ENCODE measurements around the gene TPST2.
A peak's percentile ranks its signal among the peaks of the same experiment; 100 is the strongest.
"Not testable (repeated sequence)": the region's sequence is repeated elsewhere in the genome, so short reads cannot be mapped to it uniquely, and the experiment has no call there.

The TPST2 gene

GRCh38 chr22:26540119-26540518 is 49.8 kb downstream of the TPST2 start:
- peaks cover 63 to 84% (median 72%) of the 10 kb centered on the region in 10 experiments for H3K4me1 ChIP-seq
- H3K9ac ChIP-seq: peak overlapping the region in 3 of 11 experiments; percentile 7 to 23 (median 16); a peak in 3 of 22 replicates
- H3K4me3 ChIP-seq: no peak overlapping the region
- no peak for TF ChIP-seq Cebpa-rat (IDR thresholded peaks at IDR 0.05)
- peak overlapping the region in 9 of 11 experiments; percentile 18 to 80 (median 71); a peak in 16 of 22 replicates for H3K4me2 ChIP-seq
- H4K20me1 ChIP-seq: peaks cover 0 to 26% (median 0%) of the 10 kb centered on the region in 11 experiments; a peak in 4 of 22 replicates
- no peaks in the 10 kb centered on the region for H3K27me3 ChIP-seq
- H3K36me3 ChIP-seq: peaks cover 52 to 71% (median 62%) of the 10 kb centered on the region in 11 experiments
- H3K27ac ChIP-seq: peak overlapping the region in 7 of 11 experiments; percentile 11 to 78 (median 21); a peak in 9 of 22 replicates
- H3K9me3 ChIP-seq (replicated peaks in 1 of 11): no peaks in the 10 kb centered on the region

GRCh38 chr22:26536762-26537134 is 53.2 kb downstream of the TPST2 start:
- Histone ChIP-seq H3K4me1 (peaks cover 40 to 70% (median 51%) of the 10 kb centered on the region in 10 experiments), H3K9me3 (replicated peaks in 1 of 11) (no peaks in the 10 kb centered on the region), H3K27me3 (no peaks in the 10 kb centered on the region), H3K4me2 (peak overlapping the region in 9 of 11 experiments; percentile 61 to 89 (median 76); a peak in 13 of 22 replicates), H3K36me3 (peaks cover 69 to 91% (median 78%) of the 10 kb centered on the region in 11 experiments), H3K9ac (no peak overlapping the region), H4K20me1 (peaks cover 0 to 18% (median 0%) of the 10 kb centered on the region in 11 experiments; a peak in 2 of 22 replicates), H3K4me3 (no peak overlapping the region), H3K27ac (peak overlapping the region in 5 of 11 experiments; percentile 1 to 80 (median 74); a peak in 5 of 22 replicates)
- no peak for TF ChIP-seq Cebpa-rat (IDR thresholded peaks at IDR 0.05)

- H3K4me3 ChIP-seq: no peak overlapping the region
- TF ChIP-seq Cebpa-rat (IDR thresholded peaks at IDR 0.05): no peak
- H3K27ac ChIP-seq: peak overlapping the region in 9 of 11 experiments; percentile 28 to 81 (median 74); a peak in 12 of 22 replicates
- no peaks in the 10 kb centered on the region for H3K27me3 ChIP-seq
- peaks cover 69 to 91% (median 78%) of the 10 kb centered on the region in 11 experiments for H3K36me3 ChIP-seq
- peaks cover 0 to 14% (median 0%) of the 10 kb centered on the region in 11 experiments; a peak in 2 of 22 replicates for H4K20me1 ChIP-seq
- peaks cover 34 to 65% (median 46%) of the 10 kb centered on the region in 10 experiments for H3K4me1 ChIP-seq
- no peaks in the 10 kb centered on the region for H3K9me3 ChIP-seq (replicated peaks in 1 of 11)
- H3K4me2 ChIP-seq: peak overlapping the region; percentile 61 to 89 (median 76)
- H3K9ac ChIP-seq: peak overlapping the region in 2 of 11 experiments; percentile 25 to 45; a peak in 2 of 22 replicates
These were observed 53.7 kb downstream of the TPST2 start for GRCh38 chr22:26536056-26536761.

GRCh38 chr22:26535603-26535908 is 54.4 kb downstream of the TPST2 start:
- peaks cover 33 to 59% (median 39%) of the 10 kb centered on the region in 10 experiments for H3K4me1 ChIP-seq
- H3K27ac ChIP-seq: peak overlapping the region; percentile 66 to 84 (median 77)
- no peaks in the 10 kb centered on the region for H3K27me3 ChIP-seq
- H4K20me1 ChIP-seq: peaks cover 0 to 8% (median 0%) of the 10 kb centered on the region in 11 experiments; a peak in 1 of 22 replicates
- peak overlapping the region; percentile 61 to 89 (median 76) for H3K4me2 ChIP-seq
- peaks cover 69 to 91% (median 78%) of the 10 kb centered on the region in 11 experiments for H3K36me3 ChIP-seq
- H3K4me3 ChIP-seq: peak overlapping the region in 1 of 10 experiments; percentile 28; a peak in 2 of 20 replicates
- no peaks in the 10 kb centered on the region for H3K9me3 ChIP-seq (replicated peaks in 1 of 11)
- TF ChIP-seq Cebpa-rat (IDR thresholded peaks at IDR 0.05): no peak
- H3K9ac ChIP-seq: peak overlapping the region; percentile 22 to 76 (median 69); a peak in 18 of 22 replicates

- H3K27ac ChIP-seq: peak overlapping the region; percentile 66 to 84 (median 77)
- H3K9me3 ChIP-seq (replicated peaks in 1 of 11): no peaks in the 10 kb centered on the region
- peak overlapping the region; percentile 22 to 76 (median 69) for H3K9ac ChIP-seq
- peak overlapping the region in 4 of 10 experiments; percentile 6 to 43 (median 20); a peak in 5 of 20 replicates for H3K4me3 ChIP-seq
- peaks cover 30 to 53% (median 34%) of the 10 kb centered on the region in 10 experiments for H3K4me1 ChIP-seq
- no peak for TF ChIP-seq Cebpa-rat (IDR thresholded peaks at IDR 0.05)
- H4K20me1 ChIP-seq: peaks cover 0 to 5% (median 0%) of the 10 kb centered on the region in 11 experiments; a peak in 1 of 22 replicates
- peaks cover 69 to 91% (median 78%) of the 10 kb centered on the region in 11 experiments for H3K36me3 ChIP-seq
- peak overlapping the region; percentile 61 to 89 (median 76) for H3K4me2 ChIP-seq
- H3K27me3 ChIP-seq: no peaks in the 10 kb centered on the region
These were observed 54.9 kb downstream of the TPST2 start for GRCh38 chr22:26534874-26535602.

GRCh38 chr22:26534171-26534855 is 55.6 kb downstream of the TPST2 start:
- H3K4me2 ChIP-seq: peak overlapping the region; percentile 61 to 89 (median 76)
- peaks cover 71 to 91% (median 78%) of the 10 kb centered on the region in 11 experiments for H3K36me3 ChIP-seq
- no peaks in the 10 kb centered on the region for H3K9me3 ChIP-seq (replicated peaks in 1 of 11)
- no peaks in the 10 kb centered on the region for H3K27me3 ChIP-seq
- no peak for TF ChIP-seq Cebpa-rat (IDR thresholded peaks at IDR 0.05)
- no peak overlapping the region; a peak in 1 of 20 replicates for H3K4me3 ChIP-seq
- peaks cover 32 to 46% (median 34%) of the 10 kb centered on the region in 10 experiments for H3K4me1 ChIP-seq
- H3K9ac ChIP-seq: peak overlapping the region in 8 of 11 experiments; percentile 17 to 76 (median 64); a peak in 11 of 22 replicates
- H4K20me1 ChIP-seq: peaks cover 0 to 4% (median 0%) of the 10 kb centered on the region in 11 experiments; a peak in 1 of 22 replicates
- peak overlapping the region; percentile 22 to 84 (median 77); a peak in 19 of 22 replicates for H3K27ac ChIP-seq

GRCh38 chr22:26529345-26529744 is 60.6 kb downstream of the TPST2 start:
- TF ChIP-seq Cebpa-rat (IDR thresholded peaks at IDR 0.05): peak in 2 of 11 experiments; percentile 14 to 56; a peak in 2 of 22 replicates
- Histone ChIP-seq H3K27ac (peak overlapping the region in 3 of 11 experiments; percentile 5 to 25 (median 13); a peak in 1 of 22 replicates), H3K36me3 (peaks cover 88 to 100% (median 92%) of the 10 kb centered on the region in 11 experiments)

GRCh38 chr22:26528518-26528917 is 61.4 kb downstream of the TPST2 start:
- H3K27me3 ChIP-seq; H3K9me3 ChIP-seq (replicated peaks in 1 of 11); H4K20me1 ChIP-seq; H3K4me3 ChIP-seq; H3K9ac ChIP-seq; H3K27ac ChIP-seq: not testable (repeated sequence)
- H3K4me2 ChIP-seq: peak overlapping the region in 4 of 11 experiments; percentile 43 to 50 (median 46); a peak in 3 of 22 replicates
- H3K4me1 ChIP-seq: peaks cover 0 to 24% (median 16%) of the 10 kb centered on the region in 10 experiments; a peak in 16 of 20 replicates
- peaks cover 90 to 100% (median 98%) of the 10 kb centered on the region in 11 experiments for H3K36me3 ChIP-seq

More at GRCh38 chr22:26529345-26529744, 60.6 kb downstream of the TPST2 start:
- Histone ChIP-seq H3K9ac (no peak overlapping the region), H3K4me3 (no peak overlapping the region), H3K4me1 (peaks cover 3 to 30% (median 24%) of the 10 kb centered on the region in 10 experiments), H4K20me1 (no peaks in the 10 kb centered on the region), H3K9me3 (replicated peaks in 1 of 11) (no peaks in the 10 kb centered on the region), H3K27me3 (no peaks in the 10 kb centered on the region), H3K4me2 (no peak overlapping the region)

Measured in BLaER1 treated with 17β-estradiol and CSF1 and Interleukin-3, amounts not matched to agents 10 nM and 100 nM (cell line).